Measurements from ENCODE around the gene VPS51.

The VPS51 gene

DNA sequence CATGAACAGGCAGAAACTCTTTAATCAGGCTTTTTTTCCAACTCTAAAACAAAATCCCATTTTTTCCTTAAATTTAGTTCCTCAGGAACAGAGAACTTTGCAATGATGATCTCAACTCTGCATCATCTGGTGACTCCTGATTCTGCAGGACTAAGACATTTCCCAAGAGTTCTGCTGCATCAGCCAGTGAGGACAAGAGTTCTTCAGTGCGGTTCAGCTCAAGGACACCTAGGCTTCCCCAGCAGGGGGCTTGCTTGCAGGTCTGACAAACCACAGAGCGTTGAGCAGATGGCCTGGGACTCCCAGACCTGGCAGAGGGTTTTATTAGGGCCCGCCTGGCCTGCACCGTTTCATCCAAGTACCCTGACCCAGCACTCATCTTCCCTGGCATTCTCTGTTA is 18.6 kb upstream of the VPS51 start:
- no peak for DNase-seq

DNA sequence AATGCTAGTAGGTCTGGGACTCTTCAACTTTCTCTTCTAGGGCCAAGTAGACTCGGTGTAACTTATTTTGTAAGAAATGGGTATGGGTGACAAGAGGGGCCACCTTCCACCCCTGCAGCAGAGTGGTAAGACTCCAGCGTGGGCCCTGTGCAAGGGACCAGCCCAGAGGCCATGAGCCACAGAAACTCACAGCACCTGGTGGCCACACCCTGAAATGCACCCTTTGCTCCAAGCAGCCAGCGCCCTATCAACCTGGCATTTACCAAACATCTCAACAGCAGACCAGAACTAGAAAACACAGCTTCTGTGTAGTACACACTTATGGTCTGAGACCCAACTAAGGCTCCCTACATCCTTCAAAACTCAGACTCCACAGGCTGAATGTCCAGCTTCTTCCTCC is 17.9 kb upstream of the VPS51 start:
- no peak for DNase-seq

DNA sequence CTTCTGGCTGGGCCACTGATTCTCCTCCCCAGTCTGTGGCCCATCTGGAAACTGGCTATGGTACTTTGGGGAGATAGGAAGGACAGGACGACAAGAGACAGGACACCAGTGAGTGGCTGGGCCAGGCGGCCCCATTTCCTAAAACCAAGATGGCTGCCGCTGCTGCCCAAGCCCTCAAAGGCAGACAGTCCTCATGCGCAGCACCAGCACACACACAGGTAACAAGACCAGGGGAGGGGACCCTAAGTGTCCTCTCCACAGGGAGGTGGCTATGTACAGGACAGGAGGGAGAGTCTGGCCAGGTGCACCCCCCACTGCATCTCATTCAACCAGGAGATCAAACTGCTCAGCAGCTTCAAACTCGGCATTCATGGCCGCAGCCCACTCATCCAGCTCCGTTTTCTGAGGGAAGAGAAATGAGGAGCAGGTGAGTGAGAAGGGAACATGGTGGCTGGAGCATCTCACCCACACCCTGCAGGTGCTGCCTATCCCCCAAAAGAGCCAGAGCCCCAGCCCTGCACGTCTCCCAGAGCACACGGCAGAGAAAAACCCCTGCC is 17.1 kb upstream of the VPS51 start:
- DNase-seq, result no peak

DNA sequence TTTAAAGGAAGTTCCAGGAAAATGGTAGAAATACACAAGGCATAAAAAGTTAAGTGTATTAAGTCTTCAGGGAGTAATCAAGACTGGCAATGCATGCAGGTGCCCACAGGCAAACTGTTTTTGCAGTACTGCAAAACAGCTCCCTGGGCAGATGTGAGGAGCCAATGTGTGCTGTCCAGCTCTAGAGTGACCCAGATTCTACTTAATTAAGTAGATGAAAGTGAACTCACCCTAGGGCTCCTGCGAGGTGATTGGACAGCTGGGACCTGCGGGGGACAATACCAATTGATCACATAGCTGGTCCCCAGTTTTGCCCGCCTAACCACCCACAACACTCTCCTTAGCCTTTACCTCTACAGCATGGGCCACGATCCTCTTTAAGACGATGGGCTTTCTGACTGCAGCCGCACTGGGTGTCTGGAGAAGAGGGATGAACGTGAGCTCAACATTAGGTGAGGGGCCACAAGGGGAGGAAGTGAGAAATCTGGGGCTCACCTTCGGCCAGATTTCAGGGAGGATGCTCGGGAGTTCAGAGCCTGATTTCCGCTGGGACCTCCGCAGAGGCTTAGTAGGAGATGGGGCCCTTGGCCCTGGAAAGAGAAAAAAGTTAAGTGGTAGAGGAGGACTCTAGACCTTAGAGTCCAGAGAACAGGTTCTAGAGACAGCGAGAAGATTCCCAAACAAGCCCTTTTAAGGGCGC is 12.7 kb upstream of the VPS51 start:
- no peak for DNase-seq

DNA sequence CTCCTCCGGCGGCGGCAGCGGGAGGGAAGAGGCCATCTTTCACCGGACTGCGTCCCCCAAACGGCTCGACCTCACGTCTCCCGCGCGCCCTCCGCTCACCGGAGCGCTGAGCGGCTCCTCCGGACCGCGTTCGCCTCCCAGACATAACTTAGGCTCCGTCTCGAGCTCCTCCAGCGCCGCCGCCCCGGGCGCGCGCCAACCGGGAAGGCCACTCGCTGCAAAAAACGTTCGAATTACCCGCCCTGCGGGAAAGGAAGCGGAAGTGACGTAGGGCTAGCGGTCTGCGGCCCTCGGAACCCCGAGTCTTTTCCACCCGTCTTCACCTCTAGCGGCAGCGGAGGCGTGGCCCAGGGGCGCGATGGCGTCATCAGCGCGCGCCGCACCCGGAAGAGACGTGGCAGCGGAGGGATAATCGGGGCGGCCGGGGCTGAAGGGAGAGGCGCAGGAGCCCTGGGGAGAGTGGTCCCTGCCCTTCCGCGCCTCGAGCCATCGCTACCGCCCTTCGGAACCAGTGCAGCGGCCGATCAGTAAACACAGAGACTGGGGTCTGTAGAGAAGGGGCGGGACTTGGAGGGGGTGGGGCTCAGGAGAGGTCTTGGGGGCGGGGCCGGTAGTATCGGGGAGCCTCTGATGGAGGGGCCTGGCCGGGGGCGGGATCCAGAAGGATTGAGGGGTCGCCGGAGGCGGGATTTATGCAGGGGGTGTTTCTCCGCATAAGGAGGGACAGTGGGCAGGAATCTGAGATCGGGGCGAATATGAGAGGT is 12.0 kb upstream of the VPS51 start, which contains the start of the genes CDCA5 and ZFPL1:
Gene CDCA5 (minus strand): TSS at position 207 of the 764 bp plus-strand sequence. CDS start 62 bp downstream, at position 145.
Gene ZFPL1 (plus strand): TSS at position 389 of the 764 bp plus-strand sequence. CDS start 477 bp downstream, outside the sequence.
- peak; percentile 97 for DNase-seq

DNA sequence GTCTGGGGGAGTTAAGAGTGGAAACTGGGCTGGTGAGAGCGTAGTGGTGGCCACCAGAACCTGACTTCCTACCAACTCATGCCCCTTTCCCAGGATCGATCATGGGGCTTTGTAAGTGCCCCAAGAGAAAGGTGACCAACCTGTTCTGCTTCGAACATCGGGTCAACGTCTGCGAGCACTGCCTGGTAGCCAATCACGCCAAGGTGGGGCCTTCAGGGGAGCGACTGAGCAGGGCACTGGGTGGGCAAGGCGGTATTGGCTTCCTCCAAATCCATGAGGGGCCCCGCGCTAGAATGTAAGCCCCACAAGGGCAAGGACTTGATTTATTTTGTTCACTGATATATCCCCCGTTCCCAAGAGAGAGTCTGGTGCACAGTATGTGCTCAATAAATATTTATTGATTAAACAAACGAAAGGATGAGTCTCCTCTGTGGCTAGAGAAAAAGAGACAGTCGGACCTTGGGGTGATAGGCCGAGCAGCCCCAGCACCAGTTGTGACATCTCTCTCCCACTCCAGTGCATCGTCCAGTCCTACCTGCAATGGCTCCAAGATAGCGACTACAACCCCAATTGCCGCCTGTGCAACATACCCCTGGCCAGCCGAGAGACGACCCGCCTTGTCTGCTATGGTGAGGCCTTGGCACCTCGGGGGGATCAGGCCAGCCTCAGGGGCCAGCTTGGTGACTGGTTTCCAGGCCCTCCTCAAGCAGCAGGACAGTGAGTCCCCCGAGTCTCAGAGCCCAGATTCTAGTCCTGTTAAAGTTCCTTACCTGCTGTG is 11.2 kb upstream of the VPS51 start:
- DNase-seq, result no peak

DNA sequence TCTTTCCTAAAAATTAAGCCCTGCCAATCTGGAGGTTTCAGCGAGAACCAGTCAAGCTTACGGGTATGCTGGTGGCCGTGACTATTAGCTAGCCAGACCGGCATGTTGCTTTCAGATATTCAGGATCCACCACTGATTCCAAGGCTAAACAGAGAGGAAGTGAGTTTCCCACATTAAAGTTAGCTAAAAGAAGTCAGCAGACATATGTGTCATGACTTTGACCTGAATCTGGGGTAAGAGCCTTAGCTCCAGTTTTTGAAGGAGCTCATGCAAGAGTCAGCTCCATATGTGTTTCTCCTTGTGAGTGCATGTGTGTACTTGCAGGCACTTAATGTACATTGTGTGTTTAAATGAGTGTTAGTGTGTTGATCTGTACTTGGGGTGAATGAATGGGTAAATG is 10.6 kb upstream of the VPS51 start:
- DNase-seq, result no peak

DNA sequence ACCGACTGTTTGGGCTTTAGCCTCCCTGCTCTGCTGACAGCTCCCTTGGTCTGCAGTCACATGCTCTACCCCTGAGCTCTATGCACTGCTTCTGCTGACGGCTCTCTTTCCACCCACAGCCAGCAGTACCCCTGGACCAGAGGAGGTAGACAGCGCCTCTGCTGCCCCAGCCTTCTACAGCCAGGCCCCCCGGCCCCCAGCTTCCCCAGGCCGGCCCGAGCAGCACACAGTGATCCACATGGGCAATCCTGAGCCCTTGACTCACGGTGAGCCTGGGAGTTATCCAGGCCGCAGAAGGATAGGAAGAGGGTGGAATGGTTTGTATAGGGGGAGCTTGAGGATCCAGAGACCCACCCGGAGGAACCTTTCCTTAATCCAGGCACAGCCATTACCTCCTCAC is 9.2 kb upstream of the VPS51 start:
- no peak for DNase-seq

DNA sequence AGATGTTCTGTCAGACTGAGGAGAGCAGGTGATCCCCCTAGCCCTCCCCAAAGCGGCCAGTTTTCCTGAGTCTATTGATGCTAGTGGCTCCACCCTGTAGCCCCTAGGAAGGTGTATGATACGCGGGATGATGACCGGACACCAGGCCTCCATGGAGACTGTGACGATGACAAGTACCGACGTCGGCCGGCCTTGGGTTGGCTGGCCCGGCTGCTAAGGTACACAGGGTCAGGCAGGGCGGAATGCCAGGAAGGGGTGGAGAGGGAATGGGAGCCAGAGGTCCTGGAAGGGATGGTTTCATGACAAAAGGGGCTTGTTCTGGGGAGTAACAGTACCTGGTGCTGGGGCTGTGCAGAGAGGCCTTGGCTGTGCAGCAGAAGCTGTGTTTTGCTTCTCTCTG is 8.8 kb upstream of the VPS51 start:
- DNase-seq, result no peak

DNA sequence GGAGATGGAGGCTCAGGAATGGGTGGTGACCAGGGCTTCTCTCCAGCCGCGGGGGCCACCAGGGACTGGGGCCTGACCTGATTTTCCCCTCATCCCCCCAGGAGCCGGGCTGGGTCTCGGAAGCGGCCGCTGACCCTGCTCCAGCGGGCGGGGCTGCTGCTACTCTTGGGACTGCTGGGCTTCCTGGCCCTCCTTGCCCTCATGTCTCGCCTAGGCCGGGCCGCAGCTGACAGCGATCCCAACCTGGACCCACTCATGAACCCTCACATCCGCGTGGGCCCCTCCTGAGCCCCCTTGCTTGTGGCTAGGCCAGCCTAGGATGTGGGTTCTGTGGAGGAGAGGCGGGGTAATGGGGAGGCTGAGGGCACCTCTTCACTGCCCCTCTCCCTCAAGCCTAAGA is 8.2 kb upstream of the VPS51 start:
- no peak for DNase-seq

DNA sequence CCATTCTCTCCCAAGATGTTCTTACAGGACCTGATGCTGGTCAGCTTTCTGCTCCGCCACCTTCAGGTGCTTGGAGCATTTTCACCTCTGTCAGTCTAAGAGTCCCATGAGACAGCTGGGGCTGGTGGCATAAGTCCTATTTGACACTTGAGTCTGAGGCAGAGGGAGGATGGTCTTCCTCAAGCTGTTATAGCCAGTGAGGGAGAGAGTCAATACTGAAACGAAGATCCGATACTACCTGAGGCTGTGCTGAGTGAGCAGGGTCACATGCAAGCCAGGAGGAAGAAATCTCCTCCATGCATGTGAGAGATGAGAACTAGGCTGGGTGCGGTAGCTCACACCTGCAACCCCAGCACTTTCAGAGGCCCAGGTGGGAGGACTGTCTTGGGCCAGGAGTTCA is 6.4 kb upstream of the VPS51 start:
- DNase-seq, result no peak

DNA sequence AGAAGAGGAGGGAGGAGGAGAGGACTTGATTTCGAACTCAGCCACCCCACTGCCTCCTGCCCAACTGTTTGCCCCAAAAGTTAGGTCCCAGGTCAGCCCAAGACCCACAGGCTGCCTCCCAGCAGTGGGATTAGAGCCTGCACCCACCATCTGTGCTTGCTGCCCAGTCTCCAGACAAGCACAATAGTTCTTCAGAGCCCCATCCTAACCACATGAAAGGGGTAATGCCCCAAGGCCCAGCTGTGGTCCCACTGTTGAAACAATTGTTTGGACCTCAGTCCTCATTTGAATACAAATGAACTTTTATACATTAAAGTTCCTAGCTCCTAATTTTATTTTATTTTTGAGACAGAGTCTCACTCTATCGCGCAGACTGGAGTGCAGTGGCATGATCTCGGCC is 5.4 kb upstream of the VPS51 start:
- no peak for DNase-seq

DNA sequence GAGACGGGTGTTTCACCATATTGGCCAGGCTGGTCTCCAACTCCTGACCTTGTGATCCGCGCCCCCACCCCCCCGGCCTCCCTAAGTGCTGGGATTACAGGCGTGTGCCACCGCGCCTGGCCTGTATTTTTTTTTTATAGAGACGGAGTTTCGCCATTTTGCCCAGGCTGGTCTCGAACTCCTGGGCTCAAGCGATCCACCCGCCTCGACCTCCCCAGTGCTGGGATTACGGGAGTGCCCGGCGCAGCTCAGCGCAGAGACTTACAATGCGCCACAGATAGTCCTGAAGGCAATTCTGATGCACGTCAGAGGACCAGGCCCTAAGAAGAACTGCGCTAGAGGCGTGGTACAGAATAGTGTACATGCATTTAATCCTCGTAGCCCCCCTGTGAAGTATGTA is 587 bp upstream of the VPS51 start:
- no peak for DNase-seq

DNA sequence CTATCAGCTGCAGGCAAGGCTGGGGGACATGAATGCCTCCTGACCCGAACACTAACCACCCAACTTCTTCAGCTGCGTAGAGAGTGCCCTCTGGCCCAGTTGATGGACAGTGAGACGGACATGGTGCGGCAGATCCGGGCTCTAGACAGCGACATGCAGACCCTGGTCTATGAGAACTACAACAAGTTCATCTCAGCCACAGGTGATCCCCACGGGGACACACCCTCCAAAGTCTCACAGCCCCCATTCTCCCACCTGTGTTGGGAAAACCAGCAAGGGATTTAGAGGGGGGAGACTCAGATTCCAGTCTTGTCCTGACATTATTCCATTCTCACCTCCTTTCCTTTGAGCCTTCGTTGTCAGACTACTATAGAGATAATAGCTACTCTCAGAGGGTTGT is 912 bp downstream of the VPS51 start:
- no peak for DNase-seq

DNA sequence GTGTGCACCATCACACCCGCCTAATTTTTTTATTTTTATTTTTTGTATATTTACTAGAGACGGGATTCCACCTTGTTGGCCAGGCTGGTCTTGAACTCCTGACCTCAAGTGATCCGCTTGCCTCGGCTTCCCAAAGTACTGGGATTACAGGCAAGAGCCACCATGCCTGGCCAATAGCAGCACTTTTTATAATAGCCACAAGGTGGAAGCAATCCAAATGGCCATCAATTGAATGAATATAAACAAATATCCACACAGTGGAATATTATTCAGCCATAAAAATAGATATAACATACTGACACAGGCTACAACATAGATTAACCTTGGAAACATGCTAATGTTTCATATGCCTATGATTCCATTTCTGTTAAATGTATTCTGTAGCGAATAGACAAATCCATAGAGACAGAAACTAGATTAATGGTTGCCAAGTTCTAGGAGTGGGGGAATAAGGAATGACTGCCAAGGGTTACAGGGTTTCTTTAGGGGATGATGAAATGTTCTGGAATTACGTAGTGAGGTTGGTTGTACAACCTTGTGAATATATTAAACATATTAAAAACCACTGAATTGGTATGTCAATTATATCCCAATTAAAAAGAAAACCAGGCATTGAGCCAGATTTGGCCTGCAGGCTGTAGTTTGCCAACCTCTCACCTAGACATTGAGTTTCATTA is 4.8 kb downstream of the VPS51 start:
- DNase-seq, result no peak

DNA sequence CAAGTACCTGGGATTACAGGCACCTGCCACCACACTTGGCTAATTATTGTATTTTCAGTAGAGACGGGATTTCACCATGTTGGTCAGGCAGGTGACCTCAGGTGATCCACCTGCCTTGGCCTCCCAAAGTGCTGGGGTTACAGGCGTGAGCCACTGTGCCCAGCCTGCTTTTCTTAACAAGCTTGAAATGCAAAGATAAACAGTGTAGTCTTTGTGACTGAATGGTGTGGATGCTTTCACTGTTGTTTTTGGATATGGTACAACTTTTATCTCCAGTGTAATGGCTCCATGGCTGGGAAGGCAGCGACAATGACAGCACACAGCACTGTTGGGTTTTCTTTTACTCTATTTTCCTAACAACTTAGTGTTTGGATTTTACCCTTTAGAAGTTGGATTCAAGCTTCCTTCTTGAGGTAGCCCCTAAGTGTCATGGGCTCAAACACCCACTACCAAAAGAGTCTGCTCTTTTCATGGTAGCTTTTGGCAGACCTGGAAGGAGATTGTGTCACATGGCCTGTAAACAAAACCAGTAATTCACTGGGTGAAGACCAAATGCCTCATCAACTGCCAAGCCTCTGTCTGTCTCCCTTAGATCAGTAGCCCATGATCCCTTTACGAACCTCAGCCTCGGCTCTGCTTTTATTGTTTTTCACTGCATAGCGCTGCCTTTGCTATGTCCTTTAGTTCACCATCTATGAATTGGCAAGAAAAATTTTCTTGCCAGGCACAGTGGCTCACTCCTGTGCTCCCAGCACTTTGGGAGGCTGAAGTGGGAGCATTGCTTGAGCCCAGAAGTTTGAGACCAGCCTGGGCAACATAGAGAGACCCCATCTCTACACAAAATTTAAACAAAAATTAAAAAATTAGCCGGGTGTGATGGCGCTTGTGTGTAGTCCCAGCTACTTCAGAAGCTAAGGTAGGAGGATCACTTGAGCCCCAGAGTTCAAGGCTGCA is 6.4 kb downstream of the VPS51 start:
- DNase-seq, result no peak

DNA sequence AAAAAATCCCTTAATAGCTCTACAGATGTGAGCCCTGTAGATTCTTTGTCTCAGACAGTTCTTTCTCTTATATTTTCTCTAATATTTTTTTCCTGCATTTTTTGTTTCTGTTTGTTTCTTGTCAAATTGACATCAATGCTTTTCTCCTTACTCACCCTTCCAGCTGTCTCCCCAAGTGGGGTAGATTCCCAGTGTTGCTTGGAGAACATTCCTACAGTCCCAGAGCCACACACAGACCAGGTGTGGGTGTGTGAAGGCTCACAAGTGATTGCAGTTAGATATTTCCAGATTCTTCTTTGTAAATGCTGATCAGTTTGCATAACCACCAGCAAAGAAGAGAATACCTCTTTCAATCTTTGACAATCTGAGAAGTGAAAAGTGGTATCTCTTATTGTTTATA is 7.5 kb downstream of the VPS51 start:
- DNase-seq, result no peak

DNA sequence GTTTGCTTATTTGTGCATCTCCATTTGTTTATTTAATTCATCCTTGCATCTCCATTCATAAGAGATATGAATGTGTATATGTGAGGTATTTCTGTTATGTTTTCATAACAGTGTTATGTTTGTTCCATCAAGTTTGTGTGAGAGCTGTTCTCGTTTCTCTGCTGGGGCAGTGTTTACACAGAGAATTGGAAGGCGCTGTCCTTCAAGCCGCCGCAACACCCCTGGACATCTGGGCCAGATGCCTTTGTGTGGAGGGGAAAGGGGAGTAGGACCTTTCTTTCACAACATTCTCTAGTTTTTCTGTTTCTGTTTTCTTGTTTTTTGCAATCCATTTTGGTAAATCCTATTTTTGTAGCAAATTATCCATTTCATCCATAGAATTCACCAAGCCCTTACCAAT is 8.6 kb downstream of the VPS51 start:
- no peak for DNase-seq

DNA sequence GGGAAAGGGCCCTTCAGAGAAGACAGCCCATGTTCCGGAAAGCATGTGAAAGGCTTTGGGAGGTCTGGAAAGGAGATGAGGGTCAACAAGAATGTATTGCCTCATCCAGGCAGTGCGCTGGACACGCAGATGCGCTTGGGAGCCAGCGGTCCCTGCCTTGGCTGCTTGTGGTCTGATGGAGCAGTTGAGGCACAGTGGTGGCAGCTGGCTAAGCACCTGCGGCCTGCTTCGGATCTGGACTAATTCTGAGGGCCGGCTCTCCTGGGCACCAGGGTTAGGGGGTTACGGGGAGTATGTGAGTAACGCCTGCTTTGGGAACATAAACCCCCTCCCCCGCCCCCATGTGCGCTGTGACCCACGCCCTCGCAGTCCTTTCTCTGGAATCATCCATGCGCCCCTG is 11.1 kb downstream of the VPS51 start:
- no peak for DNase-seq

DNA sequence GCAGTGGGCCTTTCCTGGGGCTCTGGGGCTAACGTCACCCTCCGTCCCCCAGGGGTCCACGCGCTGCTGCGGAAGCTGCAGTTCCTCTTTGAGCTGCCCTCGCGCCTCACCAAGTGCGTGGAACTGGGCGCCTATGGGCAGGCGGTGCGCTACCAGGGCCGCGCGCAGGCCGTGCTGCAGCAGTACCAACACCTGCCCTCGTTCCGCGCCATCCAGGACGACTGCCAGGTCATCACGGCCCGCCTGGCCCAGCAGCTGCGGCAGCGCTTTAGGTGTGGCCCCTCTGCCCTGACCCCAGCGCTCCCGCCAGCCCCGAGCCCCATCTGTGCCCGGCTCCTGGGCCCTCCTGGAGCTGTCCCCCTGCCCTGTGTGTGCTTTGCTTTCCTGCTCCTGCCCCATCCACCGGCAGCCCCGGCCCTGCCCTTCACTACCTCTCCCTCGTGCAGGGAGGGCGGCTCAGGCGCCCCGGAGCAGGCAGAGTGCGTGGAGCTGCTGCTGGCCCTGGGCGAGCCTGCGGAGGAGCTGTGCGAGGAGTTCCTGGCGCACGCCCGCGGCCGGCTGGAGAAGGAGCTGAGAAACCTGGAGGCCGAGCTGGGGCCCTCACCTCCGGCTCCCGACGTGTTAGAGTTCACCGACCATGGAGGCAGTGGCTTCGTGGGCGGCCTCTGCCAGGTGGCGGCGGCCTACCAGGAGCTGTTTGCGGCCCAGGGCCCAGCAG is 11.9 kb downstream of the VPS51 start:
- DNase-seq, result no peak
